Bone marrow (tissue), 2 donors: ENCODE measurements around the gene SIL1.

ENCODE experiments used
- DNase-seq, 2 donors: peaks; one replicate each; lab custom pipeline; 2025; lab: John Stamatoyannopoulos, UW

Gene SIL1

DNA sequence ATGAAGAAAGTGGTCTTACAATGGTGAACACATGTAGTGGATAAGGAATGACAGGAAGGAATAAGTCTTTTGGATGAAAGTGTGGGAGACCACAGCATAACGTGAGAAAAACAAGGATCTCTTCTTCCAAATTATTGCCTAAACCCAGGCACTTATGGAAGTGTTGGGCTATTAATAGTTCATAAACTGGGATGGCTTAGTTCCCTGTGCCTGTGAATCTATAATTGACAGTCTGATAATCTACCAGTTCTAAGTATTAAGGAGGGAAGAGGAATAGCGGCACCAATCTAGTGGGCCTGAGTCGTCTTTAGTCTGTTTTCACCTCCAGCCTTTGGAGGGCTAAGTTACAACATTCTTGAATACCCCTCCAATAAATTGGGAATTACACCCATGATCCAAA is 283.8 kb downstream of the SIL1 start:
- no peak for DNase-seq

GRCh38 chr5:138913773-138914172 is 284.4 kb downstream of the SIL1 start:
- no peak for DNase-seq

DNA sequence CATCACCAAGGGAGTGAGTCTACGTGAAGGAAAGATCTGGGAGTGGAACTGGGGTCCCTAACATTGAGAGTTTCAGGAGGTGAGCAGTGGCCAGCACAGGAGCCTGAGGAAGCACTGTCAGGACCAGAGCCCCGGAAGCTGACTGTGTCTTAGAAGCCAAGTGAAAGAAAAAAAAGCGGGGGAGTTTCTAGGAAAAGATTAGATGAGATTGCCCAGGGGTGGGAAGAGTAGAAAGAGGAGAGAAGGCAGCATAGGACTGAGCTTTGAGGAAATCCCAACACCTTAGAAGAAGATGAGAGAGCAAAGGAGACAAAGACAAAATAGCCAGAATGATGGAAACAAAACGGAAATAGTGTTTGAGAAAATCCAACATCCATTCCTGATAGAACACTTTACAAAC is 286.1 kb downstream of the SIL1 start:
- no peak for DNase-seq

- DNase-seq, result no peak
Observed at GRCh38 chr5:138911441-138911840, 286.7 kb downstream of the SIL1 start.

DNA sequence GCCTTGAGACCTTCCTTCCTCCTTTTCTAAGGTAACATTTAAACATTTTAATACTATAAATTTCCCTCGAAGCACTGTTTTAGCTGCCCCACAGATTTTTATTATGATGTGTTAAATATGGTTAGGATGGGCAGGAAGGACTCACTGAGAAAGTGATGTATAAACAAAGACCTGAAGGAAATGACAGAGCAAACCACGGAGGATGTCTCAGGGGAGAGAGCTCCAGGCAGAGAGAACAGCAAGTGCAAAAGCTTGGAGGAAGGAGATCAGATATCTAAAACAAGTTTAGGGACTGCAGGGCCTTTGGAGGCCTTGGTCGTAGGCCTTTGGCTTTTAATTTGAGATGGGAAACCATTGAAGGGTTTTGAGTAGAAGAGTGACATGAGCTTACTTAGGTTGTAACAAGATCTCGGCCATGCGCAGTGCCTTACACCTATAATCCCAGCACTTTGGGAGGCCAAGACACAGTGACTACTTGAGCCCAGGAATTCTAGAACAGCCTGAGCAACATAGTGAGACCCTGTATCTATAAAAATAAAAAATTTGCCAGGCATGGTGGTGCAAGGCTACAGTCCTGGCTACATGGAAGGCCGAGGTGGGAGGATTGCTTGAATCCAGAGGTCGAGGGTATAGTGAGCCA is 287.5 kb downstream of the SIL1 start:
- DNase-seq, result no peak

- DNase-seq, result no peak
Observed at GRCh38 chr5:138909734-138910133, 288.4 kb downstream of the SIL1 start.

- no peak for DNase-seq
Observed at GRCh38 chr5:138905541-138905940, 292.6 kb downstream of the SIL1 start.

DNA sequence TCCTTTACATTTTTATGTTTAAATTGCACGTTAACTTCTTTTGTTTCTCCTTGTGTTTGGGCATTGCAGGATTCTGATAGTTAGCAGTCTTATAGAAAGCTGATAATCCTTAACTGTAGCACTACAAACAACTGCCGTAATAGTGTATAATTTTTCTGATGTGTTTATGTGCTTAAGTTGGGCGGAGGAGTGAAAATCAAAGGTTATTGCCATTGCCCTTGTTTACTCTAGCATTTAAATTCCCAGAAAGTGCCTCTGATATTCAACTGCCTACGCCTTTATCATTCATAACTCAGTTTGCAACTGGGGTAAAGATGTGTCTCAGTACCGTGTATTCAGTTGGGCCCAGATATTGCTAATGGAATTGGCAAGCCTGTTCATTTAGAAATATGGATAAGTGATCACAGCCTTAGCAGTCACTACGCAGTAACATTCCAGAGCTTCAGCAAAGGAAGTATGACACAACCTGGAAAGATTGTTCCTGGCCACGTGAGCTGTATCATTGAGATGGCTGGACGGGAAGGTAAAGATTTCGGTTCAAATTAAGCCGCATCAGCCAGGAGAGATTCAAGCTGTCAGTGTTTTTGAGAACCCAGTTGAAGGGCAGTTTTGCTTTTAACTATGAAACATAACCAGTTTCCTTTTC is 294.9 kb downstream of the SIL1 start:
- DNase-seq, result no peak

DNA sequence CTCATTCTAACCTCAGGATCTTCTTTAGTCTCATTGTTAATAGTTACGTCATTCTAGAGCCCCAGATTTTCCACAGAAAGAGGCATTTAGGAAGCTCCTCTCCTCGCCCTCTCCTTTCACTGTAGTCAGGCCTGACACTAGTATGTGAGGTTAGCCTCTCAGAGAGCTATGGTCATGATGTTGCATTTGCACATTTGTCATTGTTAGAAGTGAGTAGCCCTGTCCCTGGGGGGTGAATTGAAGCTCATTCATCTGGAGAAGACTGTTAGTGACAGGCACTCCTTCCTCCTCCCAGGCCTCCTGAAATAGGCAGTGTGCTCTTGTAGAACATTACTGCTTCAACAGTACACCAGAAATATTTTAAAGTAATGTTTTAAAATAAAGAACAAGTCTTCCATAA is 296.5 kb downstream of the SIL1 start:
- no peak for DNase-seq

- DNase-seq, result peak in 1 of 2 donors; percentile 33
Observed at GRCh38 chr5:138900281-138900965, 297.7 kb downstream of the SIL1 start.

DNA sequence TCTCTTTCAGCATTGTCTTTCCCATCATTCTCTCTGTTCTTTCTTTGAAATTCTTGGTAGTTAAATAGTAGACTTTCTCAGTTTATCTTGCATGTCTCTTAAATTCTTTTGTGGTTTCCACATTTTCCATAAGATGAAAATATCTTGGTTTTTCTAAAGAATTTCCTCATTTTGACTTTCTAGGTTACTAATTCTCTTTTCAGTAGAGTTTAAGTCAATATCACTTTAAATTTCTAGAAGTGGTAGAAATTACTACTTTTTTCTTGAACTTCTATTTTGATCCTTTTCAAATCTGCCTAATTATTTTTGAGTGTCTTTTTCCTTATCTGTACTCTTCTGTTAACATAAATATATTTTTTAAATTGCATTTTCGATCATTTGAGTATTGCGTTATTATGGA is 299.4 kb downstream of the SIL1 start:
- DNase-seq, result no peak

- DNase-seq, result no peak
Observed at GRCh38 chr5:138898299-138898698, 299.9 kb downstream of the SIL1 start.
